ENCODE measurements around the gene HDAC3.

The HDAC3 gene

DNA sequence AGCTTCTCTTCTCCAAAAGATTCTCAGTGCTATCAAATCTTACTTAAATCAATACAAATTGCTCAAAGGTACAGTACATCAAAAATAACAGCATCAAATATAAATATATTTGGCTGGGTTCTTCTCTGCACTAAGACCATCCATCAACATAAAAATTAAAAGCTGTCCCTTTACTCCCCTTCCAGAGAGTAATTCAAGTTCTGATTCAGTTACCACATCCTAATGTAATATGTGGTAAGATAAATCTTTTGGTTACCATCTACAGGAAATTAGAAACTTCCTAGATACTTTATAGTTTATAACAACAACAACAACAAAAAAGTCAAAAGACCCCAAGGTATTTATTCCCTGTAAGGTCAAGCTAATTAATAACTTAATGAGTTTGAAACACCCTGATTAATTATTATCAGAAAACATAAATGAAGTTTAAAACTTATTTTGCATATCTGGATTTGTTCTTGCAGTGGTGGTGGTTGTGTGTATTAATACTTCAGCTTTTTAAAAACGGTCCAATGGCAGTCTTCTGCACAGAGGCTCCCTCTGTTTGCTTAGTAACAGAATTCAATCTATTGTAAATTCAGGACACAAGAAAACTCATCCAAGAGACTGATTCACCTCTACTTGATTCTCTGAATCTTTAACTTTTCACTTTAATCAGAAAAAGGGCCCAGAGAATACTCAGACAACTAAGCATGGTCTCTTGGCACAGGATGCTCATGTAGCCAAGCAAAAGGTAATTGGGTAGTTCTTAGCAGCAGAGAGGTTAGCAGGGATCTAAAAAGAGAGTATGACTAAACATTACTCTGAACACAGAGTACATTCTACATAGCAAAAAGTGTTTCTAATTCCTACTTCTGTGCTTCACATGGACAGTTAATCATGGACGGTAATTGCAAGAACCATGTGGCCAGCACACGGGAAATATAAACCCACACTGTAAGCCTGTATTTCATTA, 38.0 kb downstream of the HDAC3 start:
- no peak for FAIRE-seq

DNA sequence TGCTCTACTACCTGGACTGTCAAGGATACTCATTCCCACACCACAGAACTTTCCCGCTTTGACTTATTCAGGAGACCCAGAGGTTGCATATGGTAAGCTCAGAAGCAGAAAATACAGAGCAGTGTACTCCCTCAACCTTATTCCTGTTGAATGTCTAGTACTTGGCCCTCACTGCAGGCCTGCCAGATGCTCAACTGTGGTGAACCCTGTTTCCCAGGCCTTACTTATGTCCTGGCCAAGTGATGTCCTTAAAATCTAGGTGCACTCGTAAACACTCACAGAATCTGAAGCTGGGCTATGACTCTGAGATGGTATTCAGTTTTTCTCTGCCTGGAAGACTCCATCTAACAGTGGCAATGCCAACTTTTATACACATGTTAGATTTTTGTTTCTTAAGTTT, 38.8 kb downstream of the HDAC3 start:
- no peak for FAIRE-seq

DNA sequence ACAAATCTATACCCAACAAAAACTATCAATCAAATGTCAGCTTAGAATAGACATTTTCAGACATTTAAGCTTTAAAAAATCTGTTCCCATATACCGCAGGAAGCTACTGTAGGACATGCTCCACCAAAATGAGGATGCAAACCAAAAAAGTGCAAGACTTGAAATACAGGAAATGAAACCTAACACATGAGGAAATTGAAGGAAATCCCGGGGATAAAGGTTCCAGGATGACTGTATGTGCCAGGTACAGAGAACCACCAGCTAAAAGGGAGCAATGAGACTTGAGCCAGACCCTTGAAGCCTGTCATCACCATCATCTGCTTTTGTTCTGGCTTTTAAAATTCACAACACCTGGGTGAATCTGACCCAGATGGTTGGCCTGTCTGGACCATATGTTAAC, 39.3 kb downstream of the HDAC3 start:
- FAIRE-seq: no peak

DNA sequence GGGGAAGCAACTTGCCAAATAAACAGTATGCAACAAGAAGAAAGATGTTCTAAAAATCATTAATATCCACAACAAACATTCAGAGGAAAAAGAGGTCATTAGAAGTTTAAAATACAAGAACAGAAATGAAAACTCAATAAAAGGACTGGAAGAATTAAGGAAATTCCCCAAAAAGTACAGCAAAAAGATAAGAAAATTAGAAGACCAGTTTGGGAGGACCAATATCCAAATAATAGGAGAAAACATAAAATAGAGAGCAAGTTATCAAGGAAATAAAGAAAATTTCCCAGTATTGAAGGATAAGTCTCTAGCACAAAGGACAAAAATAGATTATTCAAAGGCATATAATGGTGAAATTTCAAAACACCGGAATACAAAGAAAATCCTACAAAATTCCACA, 39.8 kb downstream of the HDAC3 start:
- no peak for FAIRE-seq

DNA sequence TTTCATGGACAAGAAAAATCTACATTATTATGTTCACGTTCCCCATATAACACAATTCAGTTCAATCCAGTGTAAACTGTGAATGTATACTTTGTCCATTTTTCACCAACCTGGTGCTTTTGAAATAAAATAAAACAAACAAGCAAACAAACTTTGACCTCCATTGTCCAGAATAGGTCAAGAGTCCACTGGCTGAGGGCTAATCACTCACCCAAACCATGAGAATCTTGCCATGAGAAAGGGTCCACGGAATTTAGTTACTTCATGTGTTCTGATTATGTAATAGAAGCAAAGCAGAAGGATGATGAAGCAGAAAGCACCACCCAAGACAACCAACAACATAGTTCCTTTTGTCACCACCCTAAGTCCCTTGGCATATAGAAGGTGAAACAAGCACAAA, 46.5 kb downstream of the HDAC3 start:
- FAIRE-seq: no peak

DNA sequence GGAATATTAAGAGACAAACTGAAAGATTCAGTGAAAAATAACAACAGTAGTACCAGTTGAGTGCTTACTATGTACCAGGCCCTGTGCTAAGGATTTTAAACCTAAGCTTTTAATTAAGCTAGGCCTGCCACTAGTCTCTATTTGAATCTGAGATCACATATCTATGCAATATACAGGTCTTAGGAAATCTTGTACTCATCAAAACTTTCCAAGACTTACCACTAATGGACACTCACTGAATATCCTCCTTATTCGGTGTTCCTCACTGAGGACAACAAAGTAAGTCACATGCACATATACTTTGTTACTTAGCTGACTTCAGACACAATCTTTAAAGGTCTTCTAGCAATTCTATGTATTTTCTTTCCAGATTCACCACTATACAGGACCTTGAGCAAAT, 50.4 kb downstream of the HDAC3 start:
- no peak for FAIRE-seq

DNA sequence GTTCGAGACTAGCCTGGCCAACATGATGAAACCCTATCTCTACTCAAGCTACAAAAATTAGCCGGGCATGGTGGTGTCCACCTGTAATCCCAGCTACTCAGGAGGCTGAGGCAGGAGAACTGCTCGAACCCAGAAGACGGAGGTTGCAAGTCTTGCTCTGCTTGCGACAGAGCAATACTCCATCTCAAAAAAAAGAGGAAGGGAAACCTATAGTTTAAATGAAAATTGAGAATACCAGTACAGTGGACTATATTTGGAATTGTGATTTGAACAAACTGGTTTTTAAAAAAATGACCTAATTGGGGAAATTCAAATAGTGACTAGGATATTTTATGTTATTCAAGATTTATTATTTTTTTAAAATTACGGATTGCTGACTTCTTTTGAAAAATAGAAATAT, 51.1 kb downstream of the HDAC3 start:
- no peak for FAIRE-seq

DNA sequence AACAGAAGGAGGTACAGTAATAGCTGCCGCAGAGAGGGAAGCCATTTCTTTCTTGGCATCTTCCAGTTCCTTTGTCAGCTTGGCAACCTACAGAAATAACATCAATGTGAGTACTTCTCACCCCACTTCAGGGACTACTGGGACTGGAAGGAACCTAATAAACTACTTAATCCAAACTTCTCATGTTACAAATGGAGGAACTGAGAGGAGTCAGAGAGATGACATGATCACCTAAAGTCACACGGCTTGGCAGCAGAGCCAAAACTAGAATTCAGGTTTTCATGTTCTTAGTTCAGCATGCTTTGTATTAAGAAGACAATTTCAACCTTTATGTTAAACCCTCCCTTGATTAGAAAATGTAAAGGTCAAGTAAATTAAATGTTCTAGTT, 62.5 kb downstream of the HDAC3 start:
- FAIRE-seq: no peak

DNA sequence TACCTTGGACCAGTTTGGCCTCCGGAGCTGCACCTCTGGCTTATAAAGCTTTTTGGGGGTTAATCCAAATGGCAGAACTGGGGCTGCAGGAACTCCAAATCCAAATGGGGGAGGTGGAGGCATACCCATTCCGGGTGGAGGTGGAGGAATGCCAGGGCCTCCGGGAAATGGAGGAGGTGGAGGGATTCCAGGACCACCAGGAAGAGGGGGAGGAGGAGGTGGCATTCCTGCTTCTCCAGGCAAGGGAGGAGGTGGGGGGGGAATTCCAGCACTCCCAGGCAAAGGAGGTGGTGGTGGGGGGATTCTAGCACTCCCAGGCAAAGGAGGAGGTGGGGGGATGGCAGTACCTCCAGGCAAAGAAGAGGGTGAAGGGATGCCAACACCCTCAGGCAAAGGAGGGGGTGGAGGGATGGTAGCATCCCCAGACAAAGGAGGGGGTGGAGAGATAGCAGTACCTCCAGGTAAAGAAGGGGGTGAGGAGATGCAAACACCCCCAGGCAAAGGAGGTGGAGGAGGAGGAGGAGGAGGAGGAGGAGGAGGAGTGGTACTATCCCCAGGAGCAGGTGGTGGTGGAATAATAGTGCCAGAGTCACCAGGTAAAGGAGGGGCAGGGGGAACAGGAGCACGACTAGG, 63.0 kb downstream of the HDAC3 start:
- no peak for FAIRE-seq
